ENCODE results near the gene IRF2BPL.
A peak's percentile ranks its signal among the peaks of the same experiment; 100 is the strongest.

Gene IRF2BPL

GRCh38 chr14:77058117-77058516 lies 29.6 kb upstream of the IRF2BPL start:
- peak in 1 of 10 donors; percentile 35 for DNase-seq

DNA sequence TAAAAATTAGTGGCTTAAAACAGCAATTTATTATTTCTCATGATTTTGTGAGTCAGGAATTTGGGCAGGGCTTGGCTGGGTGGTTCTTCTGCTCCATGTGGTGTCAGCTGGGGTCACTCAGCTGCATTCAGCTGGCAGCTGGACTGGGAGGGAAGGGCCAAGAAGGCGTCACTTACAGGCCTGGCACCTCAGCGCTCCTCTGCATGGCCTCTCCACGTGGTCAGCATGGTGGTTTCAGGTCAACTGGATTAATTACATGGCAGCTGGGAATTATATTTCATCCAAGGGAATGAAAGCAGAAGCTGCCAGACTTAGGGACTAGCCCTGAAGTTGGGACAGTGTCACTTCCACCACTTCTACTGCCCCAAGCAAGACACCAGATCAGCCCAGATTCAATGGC lies 27.5 kb upstream of the IRF2BPL start:
- DNase-seq: peak in 1 of 10 donors; percentile 14
- intact Hi-C loops (cut with DNase I): no loop called here

More at GRCh38 chr14:77058117-77058516, 29.6 kb upstream of the IRF2BPL start:
- intact Hi-C loops (cut with DNase I): no loop called here

DNA sequence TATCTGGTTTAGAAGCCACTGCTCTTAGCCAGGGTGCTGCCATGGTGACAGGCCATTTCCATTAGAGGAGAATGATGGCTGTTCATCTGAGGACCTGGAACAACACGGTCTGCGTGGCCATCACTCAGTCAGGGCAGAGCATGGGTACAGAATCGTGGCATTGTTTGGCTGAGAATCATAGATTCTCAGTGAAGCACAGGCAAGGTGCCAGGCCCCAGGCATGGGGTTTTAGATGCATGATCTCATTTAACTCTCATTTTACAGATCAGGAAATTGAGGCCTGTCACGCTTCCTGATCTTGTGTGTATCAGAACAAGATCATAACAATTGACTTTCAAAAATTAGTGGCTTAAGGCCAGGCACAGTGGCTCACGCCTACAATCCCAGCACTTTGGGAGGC lies 26.8 kb upstream of the IRF2BPL start:
- DNase-seq: peak in 3 of 10 donors; percentile 44 to 63 (median 45)

DNA sequence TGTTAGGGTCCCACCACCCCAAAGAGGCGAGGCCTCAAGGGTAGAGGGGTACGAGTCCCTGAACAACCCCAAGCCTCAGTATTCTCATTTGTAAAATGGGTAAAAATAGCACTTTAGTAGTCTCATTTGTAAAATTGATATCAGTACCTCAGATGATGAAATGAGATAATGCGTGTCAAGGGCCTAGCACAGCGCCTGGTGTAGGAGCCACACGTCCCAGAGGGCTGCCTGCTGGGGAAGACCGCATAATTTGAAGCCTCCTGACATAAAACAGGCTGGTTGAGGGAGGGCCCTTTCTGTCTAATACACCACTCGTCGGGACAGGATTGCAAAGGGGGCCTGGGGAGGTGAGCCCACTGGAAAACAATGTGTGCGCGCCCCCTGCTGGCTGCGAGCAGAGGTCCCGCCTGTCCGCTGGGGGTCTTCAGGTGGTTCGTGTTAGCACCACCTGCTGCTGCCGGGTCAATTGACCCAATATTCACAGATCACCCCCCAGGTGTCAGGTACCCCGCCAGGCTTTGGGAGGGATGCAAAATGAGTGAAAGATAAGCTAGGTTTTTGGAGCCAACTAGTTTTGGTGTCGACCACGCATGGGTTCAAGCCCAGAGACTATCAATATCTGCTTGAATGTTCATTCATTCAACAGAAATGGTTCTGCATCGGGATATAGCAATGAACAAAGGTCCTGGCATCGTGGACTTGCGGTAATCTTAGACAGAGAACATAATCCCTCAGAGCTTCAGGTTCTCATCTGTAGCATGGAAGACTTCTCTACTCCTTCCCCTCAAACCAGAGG lies 24.7 kb upstream of the IRF2BPL start:
- intact Hi-C loops (cut with DNase I): loop anchor here (1.0 kb wide), 1 partner anchor 140 kb away; no protein-coding TSS in a partner anchor
- DNase-seq: peak in 6 of 10 donors; percentile 54 to 93 (median 68)

More for the DNA sequence above, 26.8 kb upstream of the IRF2BPL start:
- intact Hi-C loops (cut with DNase I): no loop called here

GRCh38 chr14:77052281-77053044 lies 24.0 kb upstream of the IRF2BPL start:
- intact Hi-C loops (cut with DNase I): loop anchor here (1.0 kb wide), 1 partner anchor 139 kb away; no protein-coding TSS in a partner anchor
- DNase-seq: peak in 2 of 10 donors; percentile 40 to 62

GRCh38 chr14:77051116-77051515 lies 22.6 kb upstream of the IRF2BPL start:
- peak in 4 of 10 donors; percentile 49 to 92 (median 70) for DNase-seq
- intact Hi-C loops (cut with DNase I): no loop called here

GRCh38 chr14:77046721-77047120 lies 18.2 kb upstream of the IRF2BPL start:
- intact Hi-C loops (cut with DNase I): no loop called here
- DNase-seq: peak in 1 of 10 donors; percentile 3

- DNase-seq: peak in 1 of 10 donors; percentile 60
- intact Hi-C loops (cut with DNase I): no loop called here
Measured at GRCh38 chr14:77045238-77046162, 17.0 kb upstream of the IRF2BPL start.

- intact Hi-C loops (cut with DNase I): no loop called here
- DNase-seq: peak in 1 of 10 donors; percentile 3
Measured at GRCh38 chr14:77044783-77045237, 16.3 kb upstream of the IRF2BPL start.

DNA sequence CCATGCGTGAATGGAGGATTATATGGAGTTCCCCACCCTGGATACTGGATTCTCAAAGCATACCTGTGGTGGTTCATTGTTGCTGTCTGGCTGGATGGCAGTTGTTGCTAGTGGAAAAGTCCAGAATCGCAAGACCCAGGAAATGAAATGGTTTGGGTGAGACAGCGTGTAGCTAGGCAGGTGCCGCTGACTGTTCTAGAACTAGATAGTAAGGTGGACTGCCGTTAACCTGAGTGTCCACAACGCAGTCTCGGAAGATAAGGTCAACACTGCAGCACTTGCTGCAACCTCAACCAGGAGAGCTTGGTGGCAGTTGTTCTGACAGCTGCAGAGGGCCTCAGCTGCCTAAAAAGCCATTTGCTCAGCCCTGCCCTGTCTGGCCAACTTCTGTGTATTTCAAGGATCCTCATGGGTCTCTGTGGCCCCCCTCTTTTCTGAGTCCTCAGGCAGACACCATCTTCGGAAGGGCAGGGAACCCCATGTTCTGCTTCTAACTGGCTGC lies 15.5 kb upstream of the IRF2BPL start:
- peak in 1 of 10 donors; percentile 56 for DNase-seq
- intact Hi-C loops (cut with DNase I): no loop called here

- peak in 3 of 10 donors; percentile 47 to 89 (median 59) for DNase-seq
- intact Hi-C loops (cut with DNase I): no loop called here
Measured at GRCh38 chr14:77043177-77043983, 14.9 kb upstream of the IRF2BPL start.

DNA sequence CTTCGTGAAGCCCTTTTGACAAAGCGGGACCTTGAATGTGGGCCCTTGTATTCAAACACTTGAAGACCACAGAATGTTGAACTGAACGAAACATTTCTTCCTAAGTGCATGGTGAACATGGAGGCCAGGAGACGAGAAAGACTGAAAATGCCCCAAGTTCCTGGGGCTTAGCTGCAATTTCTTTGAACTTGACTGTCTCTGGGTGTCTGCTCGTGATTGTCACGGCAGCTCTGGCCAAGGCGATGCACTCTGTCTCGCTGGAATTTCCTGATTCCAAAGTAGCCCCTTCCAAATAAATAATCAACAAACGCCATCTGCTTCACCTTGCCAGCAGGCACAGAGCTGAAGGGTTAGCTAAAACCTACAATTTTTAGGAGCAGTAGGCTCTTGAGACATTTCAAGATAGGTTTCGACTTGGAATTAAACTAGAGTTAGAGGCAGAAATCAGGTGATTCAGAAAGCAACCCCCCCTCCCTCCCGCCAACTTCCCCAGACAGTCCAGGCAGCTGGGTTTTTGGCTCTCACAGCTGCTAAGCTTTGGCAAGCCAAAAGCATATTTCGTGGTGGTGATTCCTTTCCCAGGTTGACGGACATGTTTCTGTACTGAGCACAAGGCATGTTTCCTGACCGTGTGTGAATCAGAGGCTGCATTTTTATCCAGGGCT lies 13.5 kb upstream of the IRF2BPL start:
- intact Hi-C loops (cut with DNase I): no loop called here
- peak in 3 of 10 donors; percentile 20 to 85 (median 34) for DNase-seq

GRCh38 chr14:77040741-77041653 lies 12.5 kb upstream of the IRF2BPL start:
- peak in 2 of 10 donors; percentile 19 to 46 for DNase-seq
- intact Hi-C loops (cut with DNase I): loop anchor here (1.0 kb wide), 1 partner anchor 13 kb away; the partner anchor contains the start of gene IRF2BPL

GRCh38 chr14:77040059-77040740 lies 11.7 kb upstream of the IRF2BPL start:
- intact Hi-C loops (cut with DNase I): loop anchor here (1.0 kb wide), 1 partner anchor 12 kb away; the partner anchor contains the start of gene IRF2BPL
- DNase-seq: peak; percentile 92 to 99 (median 95)

GRCh38 chr14:77039285-77040058 lies 11.0 kb upstream of the IRF2BPL start:
- peak in 2 of 10 donors; percentile 19 to 71 for DNase-seq
- intact Hi-C loops (cut with DNase I): loop anchor here (1.0 kb wide), 1 partner anchor 11 kb away; the partner anchor contains the start of gene IRF2BPL
